ENCODE data around the gene LIM2. TPM values are rescaled to one million over a fixed set of nuclear protein-coding genes. Genes with fewer than 3 reads are reported as not detected.

LIM2 gene
- total RNA-seq, 3 donors from 2014 or later = not detected

DNA sequence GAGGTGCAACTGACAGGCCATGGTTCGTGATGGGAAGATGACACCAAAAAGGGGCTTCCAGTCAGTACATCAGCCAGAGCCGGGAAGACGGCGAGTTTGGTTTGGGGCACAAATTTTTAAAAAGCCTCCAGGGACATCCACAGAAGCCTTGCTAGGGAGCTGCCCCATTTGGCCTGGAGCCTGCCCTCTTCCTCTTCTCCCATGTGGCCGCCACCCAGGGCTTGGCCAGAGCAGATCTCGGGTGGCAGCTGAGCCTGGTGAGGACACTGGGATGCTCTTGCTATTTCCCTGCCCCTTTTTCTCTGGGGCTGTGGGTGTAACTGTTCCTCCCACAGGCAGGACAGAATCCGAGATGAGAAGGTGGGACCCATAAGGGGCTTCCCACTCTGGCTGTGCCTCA is 29.8 kb downstream of the LIM2 start:
- no peak for ATAC-seq
- Histone ChIP-seq H3K36me3 (ENCODE audit: low read depth) (no peaks in the 10 kb centered on the region), H3K4me1 (ENCODE audit: low read depth) (peaks cover 6% of the 10 kb centered on the region), H3K4me3 (no peak overlapping the region), H3K9me3 (no peaks in the 10 kb centered on the region)
- DNase-seq = no peak
- TF ChIP-seq, protein P1, sequence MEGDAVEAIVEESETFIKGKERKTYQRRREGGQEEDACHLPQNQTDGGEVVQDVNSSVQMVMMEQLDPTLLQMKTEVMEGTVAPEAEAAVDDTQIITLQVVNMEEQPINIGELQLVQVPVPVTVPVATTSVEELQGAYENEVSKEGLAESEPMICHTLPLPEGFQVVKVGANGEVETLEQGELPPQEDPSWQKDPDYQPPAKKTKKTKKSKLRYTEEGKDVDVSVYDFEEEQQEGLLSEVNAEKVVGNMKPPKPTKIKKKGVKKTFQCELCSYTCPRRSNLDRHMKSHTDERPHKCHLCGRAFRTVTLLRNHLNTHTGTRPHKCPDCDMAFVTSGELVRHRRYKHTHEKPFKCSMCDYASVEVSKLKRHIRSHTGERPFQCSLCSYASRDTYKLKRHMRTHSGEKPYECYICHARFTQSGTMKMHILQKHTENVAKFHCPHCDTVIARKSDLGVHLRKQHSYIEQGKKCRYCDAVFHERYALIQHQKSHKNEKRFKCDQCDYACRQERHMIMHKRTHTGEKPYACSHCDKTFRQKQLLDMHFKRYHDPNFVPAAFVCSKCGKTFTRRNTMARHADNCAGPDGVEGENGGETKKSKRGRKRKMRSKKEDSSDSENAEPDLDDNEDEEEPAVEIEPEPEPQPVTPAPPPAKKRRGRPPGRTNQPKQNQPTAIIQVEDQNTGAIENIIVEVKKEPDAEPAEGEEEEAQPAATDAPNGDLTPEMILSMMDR (IDR thresholded peaks at IDR 0.05) = no peak
- intact Hi-C loops (cut with DNase I, micrococcal nuclease) = no loop called here

DNA sequence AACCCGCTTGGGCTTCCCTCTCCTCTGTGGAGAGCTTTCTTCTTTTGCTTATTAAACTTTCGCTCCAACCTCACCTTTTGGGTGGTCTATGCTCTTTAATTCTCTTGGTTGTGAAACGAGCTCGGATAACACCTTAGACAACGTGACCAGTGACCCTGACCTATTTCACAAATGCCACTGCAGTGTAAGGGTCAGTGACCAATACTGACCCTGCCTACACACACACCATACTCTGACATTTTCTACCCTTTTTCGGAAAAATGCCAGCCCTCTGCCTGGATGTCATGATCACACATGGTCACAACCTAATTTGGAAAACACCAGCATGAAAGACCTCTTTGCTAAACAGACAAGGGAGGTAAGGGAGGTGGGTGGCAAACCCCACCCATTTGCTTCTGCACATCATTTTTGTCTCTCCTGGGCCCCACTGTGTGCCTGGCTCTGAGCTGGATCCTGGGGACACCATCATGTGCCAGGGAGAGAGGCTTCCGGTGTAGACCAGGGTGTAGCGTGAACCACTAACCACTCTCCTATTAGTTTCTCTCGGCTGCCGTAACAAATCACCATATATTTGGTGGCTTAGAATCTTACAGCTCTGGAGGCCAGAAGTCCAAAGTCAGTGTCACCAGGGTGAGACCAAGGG is 31.5 kb downstream of the LIM2 start:
- no peak overlapping the region for H3K4me3 ChIP-seq
- DNase-seq (no peak), ATAC-seq (no peak)
- H3K4me1 ChIP-seq (ENCODE audit: low read depth) = no peaks in the 10 kb centered on the region
- intact Hi-C loops (cut with DNase I, micrococcal nuclease) = no loop called here
- H3K9me3 ChIP-seq = no peaks in the 10 kb centered on the region
- TF ChIP-seq, protein P1 (IDR thresholded peaks at IDR 0.05) = no peak
- H3K36me3 ChIP-seq (ENCODE audit: low read depth) = no peaks in the 10 kb centered on the region

DNA sequence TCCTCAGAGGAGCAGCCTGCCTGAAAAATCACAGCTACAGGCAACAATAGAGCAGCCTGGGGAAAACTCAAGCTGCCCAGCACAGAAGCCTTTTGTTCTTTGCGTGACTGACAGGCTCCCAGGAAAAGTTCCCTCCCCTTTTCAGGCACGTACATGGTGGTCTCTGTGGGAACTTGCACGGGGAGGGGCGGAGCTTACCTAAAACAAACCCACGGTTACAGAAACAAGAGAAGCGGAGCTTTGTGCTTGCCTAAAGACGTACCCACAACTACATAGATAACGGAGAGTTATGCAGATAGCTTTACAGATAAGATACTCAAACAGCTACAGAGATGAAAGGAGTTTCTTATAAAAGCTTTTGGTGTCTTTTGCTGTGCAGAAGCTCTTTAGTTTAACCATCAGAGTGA is 33.0 kb downstream of the LIM2 start:
- Histone ChIP-seq H3K36me3 (ENCODE audit: low read depth) (no peaks in the 10 kb centered on the region), H3K4me1 (ENCODE audit: low read depth) (no peaks in the 10 kb centered on the region), H3K4me3 (no peak overlapping the region), H3K9me3 (no peaks in the 10 kb centered on the region)
- TF ChIP-seq, protein P1 (IDR thresholded peaks at IDR 0.05) = no peak
- ATAC-seq (no peak), DNase-seq (no peak)
- intact Hi-C loops (cut with DNase I, micrococcal nuclease) = no loop called here

DNA sequence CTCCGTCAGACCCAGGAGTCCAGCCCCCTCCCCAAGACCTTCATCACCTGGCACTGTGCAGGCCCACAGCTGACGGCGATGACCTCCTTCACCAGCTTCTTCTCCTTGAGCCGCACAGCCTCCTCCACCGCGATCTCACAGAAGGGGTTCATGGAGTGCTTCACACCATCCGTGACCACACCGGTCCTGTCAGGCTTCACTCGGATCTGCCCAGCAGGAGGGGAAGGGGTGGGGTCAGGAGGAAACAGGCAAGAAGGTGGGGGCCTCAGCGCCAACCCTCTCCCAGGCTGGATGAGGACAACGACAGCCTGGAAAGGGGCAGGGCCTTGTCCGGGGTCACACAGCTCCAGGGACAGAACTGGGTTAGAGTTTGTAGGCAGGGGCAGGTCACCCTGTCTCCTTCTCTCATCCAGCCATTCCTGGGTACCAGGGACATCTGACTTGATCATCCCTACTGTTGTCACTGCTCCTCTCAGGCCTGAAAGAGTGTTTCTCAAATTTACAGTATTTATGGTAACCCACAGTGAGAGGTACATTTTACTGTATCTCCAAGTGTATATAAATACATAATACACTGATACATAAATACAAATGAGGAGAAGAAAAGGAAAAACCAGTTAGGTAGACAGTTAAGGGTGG is 33.6 kb downstream of the LIM2 start:
- Histone ChIP-seq H3K4me3 (no peak overlapping the region), H3K4me1 (ENCODE audit: low read depth) (no peaks in the 10 kb centered on the region), H3K9me3 (no peaks in the 10 kb centered on the region), H3K36me3 (ENCODE audit: low read depth) (no peaks in the 10 kb centered on the region)
- intact Hi-C loops (cut with DNase I, micrococcal nuclease) = no loop called here
- TF ChIP-seq, protein P1 (IDR thresholded peaks at IDR 0.05) = no peak
- DNase-seq (peak in 1 of 3 donors; percentile 45), ATAC-seq (no peak)

DNA sequence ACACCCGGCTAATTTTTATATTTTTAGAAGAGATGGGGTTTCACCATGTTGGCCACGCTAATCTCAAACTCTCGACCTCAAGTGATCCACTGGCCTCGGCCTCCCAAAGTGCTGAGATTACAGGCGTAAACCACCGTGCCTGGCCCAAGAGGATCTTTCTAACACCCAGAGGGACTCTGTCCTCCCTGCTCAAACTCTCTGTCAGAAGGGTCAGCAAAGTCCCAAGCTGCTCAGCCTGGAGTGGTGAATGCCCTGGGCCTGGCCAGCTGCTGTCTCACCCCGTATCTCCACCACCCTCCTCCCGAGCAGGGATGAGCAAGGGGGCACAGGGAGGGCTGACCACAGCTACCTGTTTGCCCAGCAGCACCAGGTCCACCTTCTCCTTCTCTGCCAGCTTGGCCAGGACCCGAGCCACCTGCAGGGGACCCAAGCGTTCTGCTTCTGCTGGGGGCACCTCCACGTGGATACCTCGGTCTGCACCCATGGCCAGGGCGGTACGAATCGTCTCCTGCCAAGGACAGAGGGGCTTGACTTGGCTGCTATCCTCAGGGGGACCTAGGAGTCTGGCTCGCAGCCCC is 34.9 kb downstream of the LIM2 start:
- H3K4me3 ChIP-seq = no peak overlapping the region
- peak in 1 of 3 donors; percentile 34 for DNase-seq
- H3K9me3 ChIP-seq = no peaks in the 10 kb centered on the region
- TF ChIP-seq, protein P1 (IDR thresholded peaks at IDR 0.05) = no peak
- no peak for ATAC-seq
- intact Hi-C loops (cut with DNase I, micrococcal nuclease) = no loop called here
- H3K4me1 ChIP-seq (ENCODE audit: low read depth) = no peaks in the 10 kb centered on the region
- peaks cover 4% of the 10 kb centered on the region for H3K36me3 ChIP-seq (ENCODE audit: low read depth)
